ENCODE measurements around the gene CST2. TPM values are rescaled to one million over a fixed set of nuclear protein-coding genes. Genes with fewer than 3 reads are reported as not detected.
"Not testable (repeated sequence)": the region's sequence is repeated elsewhere in the genome, so short reads cannot be mapped to it uniquely, and the experiment has no call there.

The CST2 gene
- total and polyA plus RNA-seq, 4 experiments from 2014 or later, result not detected

- H3K27me3 Mint-ChIP-seq; H3K4me1 ChIP-seq (ENCODE audit: insufficient read depth, low read length); H3K4me3 ChIP-seq (ENCODE audit: low read length in 2 of 2); H3K27ac ChIP-seq (ENCODE audit: low read depth, low read length); H3K36me3 Mint-ChIP-seq; H3K9me3 ChIP-seq (ENCODE audit: control insufficient read depth in 1 of 2, low read length in 2 of 2); H3K36me3 ChIP-seq (ENCODE audit: insufficient read depth, low read length); H3K27me3 ChIP-seq (ENCODE audit: insufficient read depth, low read length); H3K4me1 Mint-ChIP-seq; H3K27ac Mint-ChIP-seq; intact Hi-C loops (cut with micrococcal nuclease); DNase-seq; CTCF ChIA-PET (ENCODE audit: partially characterized antibody); H3K4me3 Mint-ChIP-seq; POLR2A ChIA-PET (ENCODE audit: partially characterized antibody); H3K9me3 Mint-ChIP-seq: not testable (repeated sequence)
Observed at GRCh38 chr20:23810349-23810748, 16.2 kb downstream of the CST2 start.

GRCh38 chr20:23800865-23801264 lies 25.7 kb downstream of the CST2 start:
- H3K27ac ChIP-seq (ENCODE audit: low read depth, low read length), result no peak overlapping the region
- peaks cover 0 to 2% of the 10 kb centered on the region in 2 donors for H3K27me3 Mint-ChIP-seq
- ChIA-PET POLR2A (ENCODE audit: partially characterized antibody) (no interaction called here), CTCF (ENCODE audit: partially characterized antibody) (no interaction called here)
- no peaks in the 10 kb centered on the region for H3K36me3 ChIP-seq (ENCODE audit: insufficient read depth, low read length)
- H3K4me1 ChIP-seq (ENCODE audit: insufficient read depth, low read length), result no peaks in the 10 kb centered on the region
- H3K9me3 ChIP-seq (ENCODE audit: control insufficient read depth in 1 of 2, low read length in 2 of 2), result no peaks in the 10 kb centered on the region
- no peak overlapping the region for H3K27ac Mint-ChIP-seq
- H3K36me3 Mint-ChIP-seq, result no peaks in the 10 kb centered on the region
- intact Hi-C loops (cut with micrococcal nuclease), result no loop called here
- no peak overlapping the region for H3K4me3 Mint-ChIP-seq
- DNase-seq, result no peak
- H3K4me3 ChIP-seq (ENCODE audit: low read length in 2 of 2), result no peak overlapping the region
- no peaks in the 10 kb centered on the region for H3K4me1 Mint-ChIP-seq
- no peaks in the 10 kb centered on the region for H3K27me3 ChIP-seq (ENCODE audit: insufficient read depth, low read length)
- peaks cover 0 to 1% (median 0%) of the 10 kb centered on the region in 8 donors for H3K9me3 Mint-ChIP-seq

GRCh38 chr20:23799216-23799847 lies 27.2 kb downstream of the CST2 start:
- H3K27ac ChIP-seq (ENCODE audit: low read depth, low read length); H3K27ac Mint-ChIP-seq; H3K36me3 Mint-ChIP-seq; H3K4me1 Mint-ChIP-seq; H3K4me3 ChIP-seq (ENCODE audit: low read length in 2 of 2); H3K9me3 Mint-ChIP-seq; CTCF ChIA-PET (ENCODE audit: partially characterized antibody); H3K27me3 ChIP-seq (ENCODE audit: insufficient read depth, low read length); POLR2A ChIA-PET (ENCODE audit: partially characterized antibody); H3K27me3 Mint-ChIP-seq; H3K4me3 Mint-ChIP-seq; H3K9me3 ChIP-seq (ENCODE audit: control insufficient read depth in 1 of 2, low read length in 2 of 2); H3K4me1 ChIP-seq (ENCODE audit: insufficient read depth, low read length); intact Hi-C loops (cut with micrococcal nuclease); H3K36me3 ChIP-seq (ENCODE audit: insufficient read depth, low read length): not testable (repeated sequence)
- peak in 2 of 5 donors; percentile 1 for DNase-seq

DNA sequence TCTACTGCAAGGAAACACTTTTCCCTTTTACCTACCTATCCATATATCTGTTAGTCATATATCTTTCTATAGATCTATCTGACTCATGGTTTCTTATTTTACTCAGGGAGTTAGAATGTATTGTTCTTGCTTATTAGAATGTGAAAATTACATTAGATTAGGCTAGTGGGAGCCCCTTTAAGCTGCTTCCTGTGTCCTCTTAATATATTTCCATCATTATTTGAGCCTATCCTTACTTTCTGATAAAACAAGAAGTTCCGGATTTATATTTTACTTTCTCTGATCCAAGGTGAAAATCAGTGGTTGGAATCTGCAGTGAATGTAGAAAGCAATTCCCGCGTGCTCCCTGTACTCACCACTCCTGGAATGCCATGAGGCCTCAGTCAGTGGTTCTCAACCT lies 31.0 kb downstream of the CST2 start:
- H3K27me3 Mint-ChIP-seq, result peaks cover 0 to 4% of the 10 kb centered on the region in 2 donors
- Histone ChIP-seq H3K4me1 (ENCODE audit: insufficient read depth, low read length) (no peaks in the 10 kb centered on the region), H3K4me3 (ENCODE audit: low read length in 2 of 2) (no peak overlapping the region), H3K36me3 (ENCODE audit: insufficient read depth, low read length) (no peaks in the 10 kb centered on the region), H3K9me3 (ENCODE audit: control insufficient read depth in 1 of 2, low read length in 2 of 2) (no peaks in the 10 kb centered on the region), H3K27ac (ENCODE audit: low read depth, low read length) (no peak overlapping the region), H3K27me3 (ENCODE audit: insufficient read depth, low read length) (no peaks in the 10 kb centered on the region)
- H3K9me3 Mint-ChIP-seq, result peaks cover 0 to 2% (median 0%) of the 10 kb centered on the region in 8 donors
- no peak for DNase-seq
- ChIA-PET CTCF (ENCODE audit: partially characterized antibody) (no interaction called here), POLR2A (ENCODE audit: partially characterized antibody) (no interaction called here)
- intact Hi-C loops (cut with micrococcal nuclease), result no loop called here
- H3K4me1 Mint-ChIP-seq, result no peaks in the 10 kb centered on the region
- no peak overlapping the region for H3K4me3 Mint-ChIP-seq
- H3K36me3 Mint-ChIP-seq, result no peaks in the 10 kb centered on the region
- no peak overlapping the region for H3K27ac Mint-ChIP-seq

DNA sequence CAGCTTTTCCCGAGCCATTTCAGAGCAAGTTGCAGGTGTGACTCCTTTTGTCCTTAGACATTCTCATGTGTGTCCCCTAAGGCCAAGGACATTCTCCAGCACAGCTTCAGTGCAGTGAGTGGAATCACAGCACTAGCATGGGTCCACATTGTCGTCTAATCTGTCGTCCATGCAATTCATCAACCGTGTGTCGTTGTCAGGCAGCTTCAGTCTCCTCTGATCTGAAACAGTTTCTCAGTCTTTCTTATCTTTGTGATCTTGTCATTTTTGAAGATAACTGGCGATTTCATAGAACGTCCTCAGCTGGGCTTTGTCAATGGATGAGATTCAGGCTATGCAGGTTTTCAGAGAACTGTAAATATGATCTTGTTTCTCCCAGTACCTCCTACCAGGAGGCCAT lies 31.7 kb downstream of the CST2 start:
- intact Hi-C loops (cut with micrococcal nuclease), result no loop called here
- CTCF ChIA-PET (ENCODE audit: partially characterized antibody), result no interaction called here

DNA sequence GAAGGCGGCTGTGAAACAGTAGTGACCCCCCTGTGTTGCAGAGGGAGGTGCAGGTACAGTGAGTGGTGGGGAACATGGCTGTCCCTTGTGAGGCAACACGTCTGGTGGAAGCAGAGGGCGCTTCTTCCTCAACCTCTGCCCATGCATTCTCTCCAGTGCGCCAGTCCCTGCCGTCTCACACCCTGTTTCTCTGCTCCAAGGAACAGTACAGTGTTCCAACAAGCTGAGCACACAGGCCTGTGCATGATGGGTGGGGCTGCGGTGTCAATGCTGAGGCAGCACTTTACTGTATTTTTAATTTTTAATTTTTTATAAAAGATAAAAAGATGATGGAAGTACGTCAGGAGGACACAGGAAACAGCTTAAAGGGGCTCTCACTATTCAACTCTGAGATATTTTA lies 32.5 kb downstream of the CST2 start:
- no peak overlapping the region for H3K27ac Mint-ChIP-seq
- intact Hi-C loops (cut with micrococcal nuclease), result no loop called here
- Histone ChIP-seq H3K27me3 (ENCODE audit: insufficient read depth, low read length) (no peaks in the 10 kb centered on the region), H3K36me3 (ENCODE audit: insufficient read depth, low read length) (no peaks in the 10 kb centered on the region), H3K9me3 (ENCODE audit: control insufficient read depth in 1 of 2, low read length in 2 of 2) (no peaks in the 10 kb centered on the region), H3K4me1 (ENCODE audit: insufficient read depth, low read length) (no peaks in the 10 kb centered on the region), H3K27ac (ENCODE audit: low read depth, low read length) (no peak overlapping the region), H3K4me3 (ENCODE audit: low read length in 2 of 2) (no peak overlapping the region)
- ChIA-PET POLR2A (ENCODE audit: partially characterized antibody) (no interaction called here), CTCF (ENCODE audit: partially characterized antibody) (no interaction called here)
- H3K4me3 Mint-ChIP-seq, result no peak overlapping the region
- no peak for DNase-seq
- H3K4me1 Mint-ChIP-seq, result no peaks in the 10 kb centered on the region
- peaks cover 1 to 8% of the 10 kb centered on the region in 2 donors for H3K27me3 Mint-ChIP-seq
- H3K36me3 Mint-ChIP-seq, result no peaks in the 10 kb centered on the region
- peaks cover 0 to 6% (median under 1%) of the 10 kb centered on the region in 8 donors for H3K9me3 Mint-ChIP-seq

More for the DNA sequence above, 31.7 kb downstream of the CST2 start:
- Histone ChIP-seq H3K27me3 (ENCODE audit: insufficient read depth, low read length) (no peaks in the 10 kb centered on the region), H3K36me3 (ENCODE audit: insufficient read depth, low read length) (no peaks in the 10 kb centered on the region), H3K4me3 (ENCODE audit: low read length in 2 of 2) (no peak overlapping the region), H3K27ac (ENCODE audit: low read depth, low read length) (no peak overlapping the region), H3K9me3 (ENCODE audit: control insufficient read depth in 1 of 2, low read length in 2 of 2) (no peaks in the 10 kb centered on the region), H3K4me1 (ENCODE audit: insufficient read depth, low read length) (no peaks in the 10 kb centered on the region)
- Mint-ChIP-seq H3K4me3 (no peak overlapping the region), H3K36me3 (no peaks in the 10 kb centered on the region), H3K27ac (no peak overlapping the region), H3K4me1 (no peaks in the 10 kb centered on the region), H3K27me3 (peaks cover 0 to 4% of the 10 kb centered on the region in 2 donors), H3K9me3 (peaks cover 0 to 2% (median 0%) of the 10 kb centered on the region in 8 donors)
- no peak for DNase-seq
- POLR2A ChIA-PET (ENCODE audit: partially characterized antibody), result no interaction called here

GRCh38 chr20:23783447-23783846 lies 43.1 kb downstream of the CST2 start:
- Histone ChIP-seq H3K4me1 (ENCODE audit: insufficient read depth, low read length) (no peaks in the 10 kb centered on the region), H3K9me3 (ENCODE audit: control insufficient read depth in 1 of 2, low read length in 2 of 2) (no peaks in the 10 kb centered on the region), H3K4me3 (ENCODE audit: low read length in 2 of 2) (no peak overlapping the region), H3K27ac (ENCODE audit: low read depth, low read length) (no peak overlapping the region), H3K36me3 (ENCODE audit: insufficient read depth, low read length) (no peaks in the 10 kb centered on the region), H3K27me3 (ENCODE audit: insufficient read depth, low read length) (no peaks in the 10 kb centered on the region)
- Mint-ChIP-seq H3K9me3 (peaks cover 0 to 8% (median 0%) of the 10 kb centered on the region in 8 donors), H3K4me1 (no peaks in the 10 kb centered on the region), H3K27me3 (peaks cover 0 to 3% of the 10 kb centered on the region in 2 donors), H3K36me3 (no peaks in the 10 kb centered on the region), H3K4me3 (no peak overlapping the region), H3K27ac (no peak overlapping the region)
- no peak for DNase-seq
- ChIA-PET CTCF (ENCODE audit: partially characterized antibody) (no interaction called here), POLR2A (ENCODE audit: partially characterized antibody) (no interaction called here)
- intact Hi-C loops (cut with micrococcal nuclease), result no loop called here
